Left ventricle myocardium inferior (tissue), 1 donor: Measurements from ENCODE around the gene OTUD6A. TPM values are rescaled to one million over a fixed set of nuclear protein-coding genes. Genes with fewer than 3 reads are reported as not detected.

Source experiments
- DNase-seq: peaks from one replicate; pipeline ENCODE4 v3.0.0-alpha.2; 2020
- H3K27ac ChIP-seq: fragments of 200-600 bp; replicated peaks from 2 replicates; pipeline ENCODE4 v1.8.0; 2021
- H3K27me3 ChIP-seq: fragments of 200-600 bp; 2 replicates; pipeline ENCODE4 v1.8.0; 2021; ENCODE audit warnings: low read depth
- H3K36me3 ChIP-seq: fragments of 200-600 bp; 2 replicates; pipeline ENCODE4 v1.8.0; 2021
- H3K4me1 ChIP-seq: fragments of 200-600 bp; 2 replicates; pipeline ENCODE4 v1.8.0; 2021
- H3K4me3 ChIP-seq: fragments of 200-600 bp; 2 replicates; pipeline ENCODE4 v1.8.0; 2021; ENCODE audit warnings: mild to moderate bottlenecking, moderate library complexity
- H3K9me3 ChIP-seq: fragments of 200-600 bp; replicated peaks from 2 replicates; pipeline ENCODE4 v1.8.0; 2021
- CTCF ChIP-seq: fragments of 200-600 bp; IDR thresholded peaks from 2 replicates; pipeline ENCODE4 v1.8.0; 2021; ENCODE audit warnings: antibody characterized with exemption, mild to moderate bottlenecking, borderline replicate concordance
- intact Hi-C: fragments of 100-400 bp; cut with micrococcal nuclease; formaldehyde crosslinking; loops from one replicate; pipeline ENCODE4 v1.11.0; 2022
- long read RNA-seq: library from polyadenylated mRNA; unstranded; transcript quantifications from one replicate; pipeline ENCODE4 v2.0.0, GENCODE V29; 2021
- total RNA-seq: library from RNA; stranded (reverse); fragmentation: NEBNext Ultra II Directional; extraction: Animal tissue kit (Norgen Biotek cat#: 25700); gene quantifications from one replicate; pipeline ENCODE4 v1.2.1, GENCODE V29; 2021
- donor health status: DM: no; HTN: yes; CAD: no; lungs with severe emphysema.

Gene OTUD6A
- not detected for total RNA-seq
- long read RNA-seq: 0 reads

- no peak for TF ChIP-seq CTCF
- no peak within 1 kb of the TSS for H3K27ac ChIP-seq
- intact Hi-C loops: no loop called here
- no peaks in the 10 kb centered on the region for H3K9me3 ChIP-seq
- H3K4me3 ChIP-seq: no peak within 1 kb of the TSS
- DNase-seq: no peak
- H3K27me3 ChIP-seq: no peaks in the 10 kb centered on the region
- no peaks in the 10 kb centered on the region for H3K4me1 ChIP-seq
- no peaks in the 10 kb centered on the region for H3K36me3 ChIP-seq
Observed at GRCh38 chrX:70062076-70062475, at the start of gene OTUD6A. Gene OTUD6A, plus strand, starts transcription at chrX:70062457. Its CDS starts 68 bp downstream, at chrX:70062525.

GRCh38 chrX:70012756-70013155 is 49.5 kb upstream of the OTUD6A start:
- no peak for DNase-seq
- TF ChIP-seq CTCF: no peak
- H3K36me3 ChIP-seq: no peaks in the 10 kb centered on the region
- H3K4me1 ChIP-seq: peaks cover 15% of the 10 kb centered on the region
- H3K27me3 ChIP-seq: no peaks in the 10 kb centered on the region
- no peak overlapping the region for H3K4me3 ChIP-seq
- peak overlapping the region; percentile 83 for H3K27ac ChIP-seq
- no peaks in the 10 kb centered on the region for H3K9me3 ChIP-seq
- intact Hi-C loops: no loop called here

GRCh38 chrX:70013466-70014381 is 48.5 kb upstream of the OTUD6A start:
- intact Hi-C loops: no loop called here

GRCh38 chrX:70016513-70016912 is 45.7 kb upstream of the OTUD6A start:
- H3K27ac ChIP-seq: no peak overlapping the region
- no peak for DNase-seq
- H3K36me3 ChIP-seq: no peaks in the 10 kb centered on the region
- TF ChIP-seq CTCF: no peak
- no peak overlapping the region for H3K4me3 ChIP-seq
- peaks cover 15% of the 10 kb centered on the region for H3K4me1 ChIP-seq
- H3K27me3 ChIP-seq: no peaks in the 10 kb centered on the region
- no peaks in the 10 kb centered on the region for H3K9me3 ChIP-seq
- intact Hi-C loops: no loop called here

More at GRCh38 chrX:70013466-70014381, 48.5 kb upstream of the OTUD6A start:
- Histone ChIP-seq H3K4me3 (no peak overlapping the region), H3K27me3 (no peaks in the 10 kb centered on the region), H3K9me3 (no peaks in the 10 kb centered on the region), H3K4me1 (peaks cover 15% of the 10 kb centered on the region), H3K27ac (peak overlapping the region; percentile 83), H3K36me3 (no peaks in the 10 kb centered on the region)
- DNase-seq: peak; percentile 45
- TF ChIP-seq CTCF: no peak

GRCh38 chrX:70022616-70023015 is 39.6 kb upstream of the OTUD6A start:
- no peak for TF ChIP-seq CTCF
- H3K4me3 ChIP-seq: no peak overlapping the region
- no peak for DNase-seq
- no peaks in the 10 kb centered on the region for H3K36me3 ChIP-seq
- no peaks in the 10 kb centered on the region for H3K27me3 ChIP-seq
- intact Hi-C loops: no loop called here
- H3K9me3 ChIP-seq: no peaks in the 10 kb centered on the region
- no peak overlapping the region for H3K27ac ChIP-seq
- peaks cover 12% of the 10 kb centered on the region for H3K4me1 ChIP-seq
